Stomach (tissue), 4 donors: ENCODE data around the gene EXO5.

Source experiments
- CTCF ChIP-seq, 7 experiments: fragments of 450-650 bp in 4 of 7; fragments of 200-600 bp in 3 of 7; sonication (generic) in 3 of 7; IDR thresholded peaks; one replicate each; pipeline ENCODE4 v1.5.1; 2016 to 2019; ENCODE audit warnings: antibody characterized with exemption in 7 of 7, control low read depth in 2 of 7, mild to moderate bottlenecking in 1 of 7
- EP300 ChIP-seq: sonication (generic); formaldehyde crosslinking; IDR thresholded peaks from one replicate; pipeline ENCODE4 v1.6.1; 2017; ENCODE audit warnings: antibody characterized with exemption
- POLR2A ChIP-seq, 4 donors: fragments of 450-650 bp; IDR thresholded peaks; one replicate each; pipeline ENCODE4 v1.6.1; 2016; ENCODE audit warnings: antibody characterized with exemption in 4 of 4, control low read depth in 2 of 4, mild to moderate bottlenecking in 1 of 4, moderate library complexity in 1 of 4

DNA sequence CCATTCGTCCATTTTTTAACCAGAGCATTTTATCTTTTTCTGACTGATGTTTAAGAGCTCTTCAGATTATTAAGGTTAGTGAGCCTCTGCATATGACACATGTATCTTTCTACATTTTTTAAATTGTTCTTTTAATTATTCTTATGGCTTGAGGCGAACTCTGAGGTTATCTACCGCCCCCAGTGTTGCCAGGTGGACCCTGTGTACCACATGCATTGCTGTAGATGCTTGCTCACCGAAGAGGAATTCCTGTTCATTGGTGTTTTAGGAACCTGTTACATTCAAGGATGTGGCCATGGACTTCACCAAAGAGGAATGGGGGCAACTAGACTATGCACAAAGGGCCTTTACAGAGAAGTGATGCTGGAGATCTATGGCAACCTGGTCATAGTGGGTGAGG is 54.7 kb downstream of the EXO5 start:
- TF ChIP-seq CTCF (IDR thresholded peaks at IDR 0.05) (no peak), POLR2A (IDR thresholded peaks at IDR 0.05) (no peak), EP300 (no peak)
